IMR-90 (cell line): Measurements from ENCODE around the gene ADAMTS17. TPM values are rescaled to one million over a fixed set of nuclear protein-coding genes. Genes with fewer than 3 reads are reported as not detected.

Experiments used
- ATAC-seq: fragments of 200-7000 bp; cut with Tn5 transposase; 2 replicates; pipeline ENCODE4 v1.9.1; 2020; ENCODE audit warnings: low read depth, mild to moderate bottlenecking, moderate library complexity
- BruUV-seq: library from RNA; stranded (reverse); fragments of 400-500 nt; replicated peaks from 2 replicates; lab custom pipeline; 2021; lab: Mats Ljungman, UMichigan
- CTCF ChIA-PET: fragments of 300-600 bp; formaldehyde crosslinking; extraction: SDS; loops from one replicate; lab custom pipeline; 2021; ENCODE audit warnings: antibody characterized with exemption; lab: Yijun Ruan, JAX
- POLR2A ChIA-PET: fragments of 300-600 bp; sonication (Branson Sonifier 250); formaldehyde crosslinking; loops from one replicate; lab custom pipeline; 2022; ENCODE audit warnings: antibody characterized with exemption; ENCODE audit not compliant: unreplicated experiment; lab: Charles Lee
- DNase-seq: peaks from one replicate; pipeline ENCODE4 v3.0.0; 2013
- H2AFZ ChIP-seq: replicated peaks from 2 replicates; pipeline ENCODE3; 2013; ENCODE audit warnings: low read length, mild to moderate bottlenecking; ENCODE audit not compliant: poor library complexity
- H2AK5ac ChIP-seq: 2 replicates; pipeline ENCODE4 v1.6.1; 2013; ENCODE audit warnings: low read depth, low read length, inconsistent platforms
- H2AK9ac ChIP-seq: replicated peaks from 2 replicates; pipeline ENCODE3; 2013; ENCODE audit warnings: mild to moderate bottlenecking, low read depth, low read length, moderate library complexity; ENCODE audit not compliant: poor library complexity
- H2BK120ac ChIP-seq: 2 replicates; pipeline ENCODE4 v1.6.1; 2013; ENCODE audit warnings: low read depth, low read length, inconsistent platforms
- H2BK15ac ChIP-seq: 3 replicates; pipeline ENCODE4 v1.6.1; 2013; ENCODE audit warnings: low read depth, low read length, inconsistent platforms
- H2BK20ac ChIP-seq: 2 replicates; pipeline ENCODE4 v1.6.1; 2013; ENCODE audit warnings: low read depth, mild to moderate bottlenecking, inconsistent platforms, low read length, moderate library complexity
- H2BK5ac ChIP-seq: 2 replicates; pipeline ENCODE4 v1.6.1; 2013; ENCODE audit warnings: mild to moderate bottlenecking, low read depth, low read length, inconsistent platforms; ENCODE audit not compliant: poor library complexity, severe bottlenecking
- H3K14ac ChIP-seq: replicated peaks from 2 replicates; pipeline ENCODE4 v1.6.1; 2013; ENCODE audit warnings: low read depth, low read length, inconsistent platforms
- H3K18ac ChIP-seq: 2 replicates; pipeline ENCODE4 v1.6.1; 2013; ENCODE audit warnings: low read depth, low read length, control low read depth
- H3K23ac ChIP-seq: 2 replicates; pipeline ENCODE4 v1.6.1; 2013; ENCODE audit warnings: low read depth, low read length, inconsistent platforms
- H3K27ac ChIP-seq: 2 replicates; pipeline ENCODE4 v1.5.1; 2013; ENCODE audit warnings: mild to moderate bottlenecking, control low read depth, low read length; ENCODE audit not compliant: insufficient read depth
- H3K27me3 ChIP-seq: 2 replicates; pipeline ENCODE4 v1.6.1; 2013; ENCODE audit warnings: low read length; ENCODE audit not compliant: control insufficient read depth, insufficient read depth
- H3K36me3 ChIP-seq: 2 replicates; pipeline ENCODE4 v1.6.1; 2013; ENCODE audit warnings: low read length, mixed read lengths; ENCODE audit not compliant: control insufficient read depth, insufficient read depth
- H3K4ac ChIP-seq: 2 replicates; pipeline ENCODE4 v1.6.1; 2013; ENCODE audit warnings: low read depth, low read length, inconsistent platforms
- H3K4me1 ChIP-seq: 2 replicates; pipeline ENCODE4 v1.6.1; 2013; ENCODE audit warnings: low read length, mixed read lengths; ENCODE audit not compliant: control insufficient read depth, insufficient read depth
- H3K4me2 ChIP-seq: 2 replicates; pipeline ENCODE4 v1.6.1; 2013; ENCODE audit warnings: low read depth, mild to moderate bottlenecking, control low read depth, low read length, moderate library complexity
- H3K4me3 ChIP-seq: 2 replicates; pipeline ENCODE4 v1.5.1; 2013; ENCODE audit warnings: low read depth, mild to moderate bottlenecking, control low read depth, low read length, moderate library complexity; ENCODE audit not compliant: insufficient read depth
- H3K56ac ChIP-seq: 2 replicates; pipeline ENCODE4 v1.6.1; 2013; ENCODE audit warnings: low read length, inconsistent platforms; ENCODE audit not compliant: insufficient read depth; ENCODE audit errors: extremely low read depth
- H3K79me1 ChIP-seq, 2 experiments: 2 replicates each; pipeline ENCODE4 v1.6.1; 2013; ENCODE audit warnings: low read length in 2 of 2, inconsistent platforms in 1 of 2, low read depth in 1 of 2
- H3K9ac ChIP-seq: 2 replicates; pipeline ENCODE4 v1.6.1; 2013; ENCODE audit warnings: low read depth, low read length, control low read depth
- H3K9me1 ChIP-seq: 2 replicates; pipeline ENCODE4 v1.6.1; 2013; ENCODE audit warnings: low read length, inconsistent platforms; ENCODE audit not compliant: insufficient read depth
- H3K9me3 ChIP-seq: 2 replicates; pipeline ENCODE4 v1.6.1; 2013; ENCODE audit warnings: low read length; ENCODE audit not compliant: control insufficient read depth, insufficient read depth
- H4K20me1 ChIP-seq: 2 replicates; pipeline ENCODE4 v1.6.1; 2013; ENCODE audit warnings: low read length, inconsistent platforms; ENCODE audit not compliant: insufficient read depth
- H4K5ac ChIP-seq: 2 replicates; pipeline ENCODE4 v1.6.1; 2013; ENCODE audit warnings: mild to moderate bottlenecking, low read depth, low read length, control low read depth
- H4K8ac ChIP-seq, 2 experiments: 2 replicates each; pipeline ENCODE4 v1.6.1; 2013; ENCODE audit warnings: low read depth in 2 of 2, low read length in 2 of 2, control low read depth in 1 of 2, inconsistent platforms in 1 of 2
- H4K91ac ChIP-seq: 2 replicates; pipeline ENCODE4 v1.6.1; 2013; ENCODE audit warnings: low read depth, low read length, inconsistent platforms; ENCODE audit not compliant: insufficient read depth
- BHLHE40 ChIP-seq: fragments of 150-350 bp; IDR thresholded peaks from 2 replicates; pipeline ENCODE4 v1.6.1; 2016; ENCODE audit warnings: mild to moderate bottlenecking, low read depth, low read length
- CEBPB ChIP-seq: IDR thresholded peaks from 2 replicates; pipeline ENCODE4 v1.6.1; 2012; ENCODE audit warnings: low read depth, low read length, improper control_type of control experiment
- CHD1 ChIP-seq: IDR thresholded peaks from 2 replicates; pipeline ENCODE4 v1.6.1; 2012; ENCODE audit warnings: low read depth, low read length, improper control_type of control experiment
- MAZ ChIP-seq: IDR thresholded peaks from 2 replicates; pipeline ENCODE4 v1.6.1; 2012; ENCODE audit warnings: low read depth, mild to moderate bottlenecking, low read length, improper control_type of control experiment, moderate library complexity, borderline replicate concordance
- NFE2L2 ChIP-seq: fragments of 150-350 bp; IDR thresholded peaks from 2 replicates; pipeline ENCODE4 v1.6.1; 2016; ENCODE audit warnings: low read depth, mild to moderate bottlenecking, low read length
- POLR2A ChIP-seq: IDR thresholded peaks from 2 replicates; pipeline ENCODE4 v1.6.1; 2012; ENCODE audit warnings: mild to moderate bottlenecking, low read depth, low read length
- RFX5 ChIP-seq: IDR thresholded peaks from 2 replicates; pipeline ENCODE4 v1.8.0; 2012; ENCODE audit warnings: low read depth, mild to moderate bottlenecking, low read length, moderate library complexity
- WGBS, 2 experiments: methylation state at CpG; one replicate each; pipeline versions ENCODE4 v1.1.5 to v1.1.7; 2013; ENCODE audit warnings: missing lambda C conversion rate in 2 of 2; ENCODE audit not compliant: insufficient read length in 1 of 2; ENCODE audit errors: extremely low coverage in 2 of 2; 5-methylcytosine and 5-hydroxymethylcytosine counted together
- dilution Hi-C: fragments of 300-500 bp; cut with HindIII; formaldehyde crosslinking; loops from one replicate; pipeline ENCODE4 v1.14.3; 2018; ENCODE audit warnings: low sequenced_read_pairs; ENCODE audit not compliant: unreplicated experiment
- in situ Hi-C: fragments of 300-500 bp; cut with MboI; formaldehyde crosslinking; loops from 3 replicates; pipeline ENCODE4 v1.14.3; 2019; ENCODE audit warnings: low sequenced_read_pairs, inconsistent platforms, mixed read lengths
- intact Hi-C: fragments of 100-400 bp; cut with micrococcal nuclease; formaldehyde crosslinking; loops from 2 replicates; pipeline ENCODE4 v1.10.0; 2022
- polyA plus RNA-seq, 3 experiments: library from polyadenylated mRNA; depleted of rRNA; stranded (reverse); fragments of >200 nt; gene quantifications; 2 replicates each; pipeline ENCODE4 v1.2.3, GENCODE V29; 2012; ENCODE audit warnings: low replicate concordance in 1 of 3
- total RNA-seq: library from RNA; depleted of rRNA; stranded (reverse); fragments of >200 nt; gene quantifications from 2 replicates; pipeline ENCODE4 v1.2.3, GENCODE V29; 2012
- TF ChIP-seq, protein P1 (sequence below): fragments of 150-350 bp; IDR thresholded peaks from 2 replicates; pipeline ENCODE4 v1.6.1; 2017; ENCODE audit warnings: mild to moderate bottlenecking, antibody characterized with exemption, low read length, low read depth
- TF ChIP-seq, protein P2 (sequence below): fragments of 150-350 bp; IDR thresholded peaks from 2 replicates; pipeline ENCODE4 v1.6.1; 2016; ENCODE audit warnings: low read depth, mild to moderate bottlenecking, low read length, moderate library complexity, borderline replicate concordance

Gene ADAMTS17
- total and polyA plus RNA-seq, 2 of the 4 experiments (the other 2 are of a cell fraction) = 0.03 TPM; not detected in 1

DNA sequence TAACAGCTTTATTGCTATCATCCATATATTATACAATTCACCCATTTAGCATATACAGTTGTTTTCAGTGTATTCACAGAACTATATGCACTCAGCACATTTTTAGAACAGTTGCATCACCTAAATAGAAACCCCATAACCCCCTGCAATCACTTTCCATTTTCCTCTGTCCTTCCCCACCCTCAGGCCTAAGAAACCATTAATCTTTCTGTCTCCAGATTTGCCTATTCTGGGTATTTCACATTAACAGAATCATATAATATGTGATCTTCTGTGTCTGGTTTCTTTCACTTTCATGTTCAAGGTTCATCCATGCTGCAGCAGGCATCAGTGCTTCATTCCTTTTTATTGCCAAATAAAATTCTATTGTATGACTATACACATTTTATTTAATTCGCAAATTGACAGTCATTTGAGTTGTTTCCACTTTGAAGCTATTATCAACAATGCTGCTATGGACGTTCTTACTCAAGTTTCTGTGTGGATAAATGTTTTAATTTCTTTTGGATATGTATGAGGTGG is 39.8 kb downstream of the ADAMTS17 start:
- no peak for TF ChIP-seq POLR2A
- TF ChIP-seq, protein P1, sequence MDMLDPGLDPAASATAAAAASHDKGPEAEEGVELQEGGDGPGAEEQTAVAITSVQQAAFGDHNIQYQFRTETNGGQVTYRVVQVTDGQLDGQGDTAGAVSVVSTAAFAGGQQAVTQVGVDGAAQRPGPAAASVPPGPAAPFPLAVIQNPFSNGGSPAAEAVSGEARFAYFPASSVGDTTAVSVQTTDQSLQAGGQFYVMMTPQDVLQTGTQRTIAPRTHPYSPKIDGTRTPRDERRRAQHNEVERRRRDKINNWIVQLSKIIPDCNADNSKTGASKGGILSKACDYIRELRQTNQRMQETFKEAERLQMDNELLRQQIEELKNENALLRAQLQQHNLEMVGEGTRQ = no peak
- no peak for TF ChIP-seq MAZ
- TF ChIP-seq RFX5 = no peak
- TF ChIP-seq CEBPB = no peak
- TF ChIP-seq NFE2L2 = no peak
- TF ChIP-seq BHLHE40 = no peak
- TF ChIP-seq, protein P2, sequence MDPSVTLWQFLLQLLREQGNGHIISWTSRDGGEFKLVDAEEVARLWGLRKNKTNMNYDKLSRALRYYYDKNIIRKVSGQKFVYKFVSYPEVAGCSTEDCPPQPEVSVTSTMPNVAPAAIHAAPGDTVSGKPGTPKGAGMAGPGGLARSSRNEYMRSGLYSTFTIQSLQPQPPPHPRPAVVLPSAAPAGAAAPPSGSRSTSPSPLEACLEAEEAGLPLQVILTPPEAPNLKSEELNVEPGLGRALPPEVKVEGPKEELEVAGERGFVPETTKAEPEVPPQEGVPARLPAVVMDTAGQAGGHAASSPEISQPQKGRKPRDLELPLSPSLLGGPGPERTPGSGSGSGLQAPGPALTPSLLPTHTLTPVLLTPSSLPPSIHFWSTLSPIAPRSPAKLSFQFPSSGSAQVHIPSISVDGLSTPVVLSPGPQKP = no peak
- TF ChIP-seq CHD1 = no peak
- Histone ChIP-seq H4K5ac (no peak overlapping the region), H3K27me3 (no peaks in the 10 kb centered on the region), H3K23ac (no peak overlapping the region), H2AK9ac (no peak overlapping the region), H2AFZ (no peak overlapping the region), H3K36me3 (no peaks in the 10 kb centered on the region), H2BK5ac (no peak overlapping the region), H3K4me2 (no peak overlapping the region), H2BK20ac (no peak overlapping the region), H2BK15ac (no peak overlapping the region), H4K91ac (no peak overlapping the region), H3K4me3 (no peak overlapping the region), H3K79me1 (no peaks in the 10 kb centered on the region), H3K9me3 (peaks cover 39% of the 10 kb centered on the region), H3K27ac (no peak overlapping the region), H3K4ac (no peak overlapping the region), H3K9ac (no peak overlapping the region), H3K18ac (no peak overlapping the region), H3K9me1 (no peaks in the 10 kb centered on the region), H2AK5ac (no peak overlapping the region), H3K4me1 (no peaks in the 10 kb centered on the region), H2BK120ac (no peak overlapping the region), H3K14ac (no peak overlapping the region), H4K8ac (no peak overlapping the region), H3K56ac (no peak overlapping the region), H4K20me1 (no peaks in the 10 kb centered on the region)
- no TSS peak for BruUV-seq
- intact Hi-C loops = no loop called here
- dilution Hi-C loops = no loop called here
- POLR2A ChIA-PET = no interaction called here
- no peak for DNase-seq
- no peak for ATAC-seq
- CTCF ChIA-PET = no interaction called here
- in situ Hi-C loops = no loop called here
- no CpG with 5 or more reads among the region's 2 CpGs for WGBS, 2 experiments
